ENCODE data around the gene ETV3L. TPM values are rescaled to one million over a fixed set of nuclear protein-coding genes. Genes with fewer than 3 reads are reported as not detected.
A peak's percentile ranks its signal among the peaks of the same experiment; 100 is the strongest.

The ETV3L gene
- total RNA-seq: not detected in 2 replicates
- polyA plus RNA-seq (2012): not detected

- no peak for DNase-seq (ENCODE audit: low read depth)
Observed at GRCh38 chr1:157099633-157100009, at the start of gene ETV3L. Gene ETV3L, minus strand, starts transcription at chr1:157099808. Its CDS starts 285 bp downstream, at chr1:157099523.

GRCh38 chr1:157147906-157148700 lies 48.5 kb upstream of the ETV3L start:
- peak; percentile 55 for DNase-seq (ENCODE audit: low read depth)

- no peak for DNase-seq (ENCODE audit: low read depth)
Observed at GRCh38 chr1:157147037-157147436, 47.4 kb upstream of the ETV3L start.

GRCh38 chr1:157146244-157146643 lies 46.6 kb upstream of the ETV3L start:
- DNase-seq (ENCODE audit: low read depth): no peak

GRCh38 chr1:157145076-157145475 lies 45.5 kb upstream of the ETV3L start:
- DNase-seq (ENCODE audit: low read depth): no peak

- DNase-seq (ENCODE audit: low read depth): no peak
Observed at GRCh38 chr1:157144509-157144908, 44.9 kb upstream of the ETV3L start.

GRCh38 chr1:157142765-157143423 lies 43.3 kb upstream of the ETV3L start:
- no peak for DNase-seq (ENCODE audit: low read depth)

- DNase-seq (ENCODE audit: low read depth): no peak
Observed at GRCh38 chr1:157142201-157142600, 42.6 kb upstream of the ETV3L start.

GRCh38 chr1:157141212-157141855 lies 41.7 kb upstream of the ETV3L start:
- DNase-seq (ENCODE audit: low read depth): no peak

GRCh38 chr1:157140063-157140588 lies 40.5 kb upstream of the ETV3L start:
- DNase-seq (ENCODE audit: low read depth): no peak

GRCh38 chr1:157139052-157139715 lies 39.6 kb upstream of the ETV3L start:
- DNase-seq (ENCODE audit: low read depth): no peak

- DNase-seq (ENCODE audit: low read depth): peak; percentile 89
Observed at GRCh38 chr1:157138220-157139051, 38.8 kb upstream of the ETV3L start, which contains the start of gene ETV3. Gene ETV3, minus strand, starts transcription at chr1:157138395. Its CDS starts 2,043 bp downstream, at chr1:157136352.

- no peak for DNase-seq (ENCODE audit: low read depth)
Observed at GRCh38 chr1:157137408-157138219, 38.0 kb upstream of the ETV3L start.

- peak; percentile 13 for DNase-seq (ENCODE audit: low read depth)
Observed at GRCh38 chr1:157137046-157137407, 37.4 kb upstream of the ETV3L start.

- no peak for DNase-seq (ENCODE audit: low read depth)
Observed at GRCh38 chr1:157136133-157136532, 36.5 kb upstream of the ETV3L start.

- DNase-seq (ENCODE audit: low read depth): no peak
Observed at GRCh38 chr1:157135646-157136045, 36.0 kb upstream of the ETV3L start.

GRCh38 chr1:157135070-157135469 lies 35.5 kb upstream of the ETV3L start:
- no peak for DNase-seq (ENCODE audit: low read depth)

- no peak for DNase-seq (ENCODE audit: low read depth)
Observed at GRCh38 chr1:157134442-157134841, 34.8 kb upstream of the ETV3L start.

GRCh38 chr1:157133426-157133825 lies 33.8 kb upstream of the ETV3L start:
- no peak for DNase-seq (ENCODE audit: low read depth)
